ENCODE measurements around the gene CLEC20A. TPM values are rescaled to one million over a fixed set of nuclear protein-coding genes. Genes with fewer than 3 reads are reported as not detected.

CLEC20A gene
- total and polyA plus RNA-seq, 2 of the 8 experiments (the other 6 are each of a cell fraction or from before 2014, with no cell fraction given): not detected

DNA sequence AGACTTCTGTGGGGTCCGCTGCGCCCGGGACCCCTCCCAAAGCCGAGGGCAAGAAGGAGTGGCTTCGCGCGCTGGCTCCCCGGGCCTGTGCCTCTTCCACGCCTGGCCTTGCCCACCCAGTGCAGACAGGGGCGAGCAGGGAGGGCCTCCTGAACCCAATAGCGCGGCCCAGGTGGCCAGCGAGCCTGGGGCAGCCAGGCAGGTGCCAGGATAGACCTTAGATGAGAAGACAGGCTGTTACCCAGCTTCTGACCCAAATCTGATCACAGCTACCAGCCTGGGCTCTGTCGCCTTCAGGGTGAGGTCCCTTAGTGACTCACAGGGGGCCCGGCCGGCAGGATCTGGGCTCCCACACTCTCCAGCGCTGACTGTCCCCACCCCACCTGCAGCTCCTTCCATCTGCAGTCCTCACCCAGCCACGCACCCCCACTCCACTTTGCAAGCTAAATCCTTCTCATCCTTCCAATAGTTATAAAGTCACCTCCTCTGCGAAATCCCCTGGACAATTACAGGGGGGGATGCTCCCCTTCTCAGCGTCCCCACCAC, 9.6 kb downstream of the CLEC20A start:
- H3K23ac ChIP-seq (ENCODE audit: insufficient read length): no peak overlapping the region
- POLR2A ChIA-PET (ENCODE audit: partially characterized antibody): interaction anchor here (1.1 kb wide), 1 partner anchor 8 kb away, joined by 3 read pairs; no protein-coding TSS in a partner anchor
- 78% methylated on average over 12 of the region's 20 CpGs; no CpG with 5 or more reads in 1 of the 2 experiments for WGBS, 2 experiments (ENCODE audit: extremely low coverage in 1 of 2, insufficient coverage in 1 of 2, insufficient read length in 1 of 2, insufficient replicate concordance in 2 of 2, low coverage in 1 of 2, low lambda C conversion rate in 2 of 2, missing lambda C conversion rate in 1 of 2)
- no peaks in the 10 kb centered on the region for H3K27me3 ChIP-seq (replicated peaks in 1 of 4; ENCODE audit: control insufficient read depth in 3 of 4, extremely low read depth in 1 of 4, insufficient read depth in 3 of 4, low read length in 3 of 4)
- TF ChIP-seq ASH2L (IDR thresholded peaks at IDR 0.05; ENCODE audit: low read length): no peak
- H2BK15ac ChIP-seq (ENCODE audit: low read length): no peak overlapping the region
- H4K91ac ChIP-seq (replicated peaks; ENCODE audit: insufficient read length, low read length): no peak overlapping the region
- H2BK12ac ChIP-seq (ENCODE audit: low read depth, low read length): no peak overlapping the region
- H2AK5ac ChIP-seq (ENCODE audit: low read depth, low read length): no peak overlapping the region
- H3K23me2 ChIP-seq (ENCODE audit: low read depth, low read length): no peaks in the 10 kb centered on the region
- H3K4me1 ChIP-seq (replicated peaks in 1 of 4; ENCODE audit: control insufficient read depth in 3 of 4, insufficient read depth in 4 of 4, low read length in 3 of 4): no peaks in the 10 kb centered on the region; a peak in 1 of 7 replicates
- H3K79me2 ChIP-seq (ENCODE audit: control insufficient read depth in 1 of 2, insufficient read depth in 2 of 2, low read length in 2 of 2): no peaks in the 10 kb centered on the region
- no peak overlapping the region for H2BK20ac ChIP-seq (ENCODE audit: low read length)
- H2BK5ac ChIP-seq (ENCODE audit: low read depth, low read length): no peak overlapping the region
- DNase-seq (ENCODE audit: low read depth in 1 of 2, low spot score in 2 of 2): no peak
- H3K9me3 ChIP-seq (ENCODE audit: insufficient read depth in 2 of 2, low read depth in 1 of 2, low read length in 1 of 2): no peaks in the 10 kb centered on the region
- H3K79me1 ChIP-seq (ENCODE audit: low read depth, low read length): no peaks in the 10 kb centered on the region
- no peaks in the 10 kb centered on the region for H3K36me3 ChIP-seq (ENCODE audit: control insufficient read depth in 2 of 4, insufficient read depth in 4 of 4, low read length in 3 of 4)
- no peak overlapping the region for H3K27ac ChIP-seq (ENCODE audit: low read depth, low read length)
- peak overlapping the region in 1 of 4 experiments; percentile 33; a peak in 3 of 8 replicates for H3K4me3 ChIP-seq (ENCODE audit: extremely low read depth in 1 of 4, insufficient read depth in 2 of 4, low read depth in 3 of 4, low read length in 4 of 4)
- H2BK120ac ChIP-seq (replicated peaks; ENCODE audit: low read depth, low read length): no peak overlapping the region
- no peak overlapping the region for H3K18ac ChIP-seq (ENCODE audit: extremely low read depth, low read length)
- FAIRE-seq: no peak
- CTCF ChIA-PET (ENCODE audit: partially characterized antibody): interaction anchor here (2.1 to 10.0 kb wide), 2 partner anchors 13 kb away, joined by 6 to 100 read pairs; no protein-coding TSS in a partner anchor
- no peak overlapping the region for H3K14ac ChIP-seq (ENCODE audit: insufficient read length)
- peak overlapping the region; percentile 28; the same call in 1 of the 2 replicates for H4K8ac ChIP-seq (ENCODE audit: extremely low read depth, insufficient read depth, low read length)
- H4K20me1 ChIP-seq (replicated peaks in 1 of 2; ENCODE audit: control insufficient read depth in 1 of 2, insufficient read depth in 2 of 2, low read length in 2 of 2): no peaks in the 10 kb centered on the region
- H2AFZ ChIP-seq (ENCODE audit: low read length): no peak overlapping the region
- peak overlapping the region in 1 of 2 experiments; percentile 35; a peak in 2 of 4 replicates for H3K4me2 ChIP-seq (ENCODE audit: insufficient read depth in 1 of 2, low read depth in 2 of 2, low read length in 2 of 2)
- no peak overlapping the region for H3K4ac ChIP-seq (replicated peaks; ENCODE audit: insufficient read length, low read depth, low read length)
- H4K5ac ChIP-seq (ENCODE audit: insufficient read length, low read depth, low read length): no peak overlapping the region
- H3K9ac ChIP-seq (replicated peaks in 1 of 4; ENCODE audit: extremely low read depth in 1 of 4, low read depth in 3 of 4, low read length in 3 of 4): no peak overlapping the region
- no peak overlapping the region for H3K56ac ChIP-seq (replicated peaks; ENCODE audit: insufficient read length, low read depth, low read length)

All from H1 (cell line).